ENCODE data around the gene DUXB.
A peak's percentile ranks its signal among the peaks of the same experiment; 100 is the strongest.

Gene DUXB

GRCh38 chr16:75653922-75654321 is 47.3 kb downstream of the DUXB start:
- in situ Hi-C loops (cut with HindIII; ENCODE audit: low sequenced_read_pairs), result no loop called here
- TF ChIP-seq CTCF (IDR thresholded peaks at IDR 0.05; ENCODE audit: low read depth, low read length, missing control alignments), result no peak
- no peak for DNase-seq (ENCODE audit: low read depth)
- no peak overlapping the region for H3K4me3 ChIP-seq (ENCODE audit: low read depth, low read length)

GRCh38 chr16:75648265-75649076 is 52.8 kb downstream of the DUXB start:
- TF ChIP-seq CTCF (IDR thresholded peaks at IDR 0.05; ENCODE audit: low read depth, low read length, missing control alignments), result no peak
- in situ Hi-C loops (cut with HindIII; ENCODE audit: low sequenced_read_pairs), result loop anchor here (5.0 kb wide), 1 partner anchor 104 kb away; no protein-coding TSS in a partner anchor
- peak overlapping the region; percentile 86 for H3K4me3 ChIP-seq (ENCODE audit: low read depth, low read length)
- DNase-seq (ENCODE audit: low read depth), result peak; percentile 49

GRCh38 chr16:75647492-75648264 is 53.6 kb downstream of the DUXB start, which contains the start of the genes KARS1 and TERF2IP:
Gene KARS1 (minus strand): TSS chr16:75647665. CDS start chr16:75647639, 26 bp downstream.
Gene TERF2IP (plus strand): TSS chr16:75647773. CDS start chr16:75647883, 110 bp downstream.
- in situ Hi-C loops (cut with HindIII; ENCODE audit: low sequenced_read_pairs), result loop anchor here (5.0 kb wide), 1 partner anchor 105 kb away; no protein-coding TSS in a partner anchor
- no peak for TF ChIP-seq CTCF (IDR thresholded peaks at IDR 0.05; ENCODE audit: low read depth, low read length, missing control alignments)
- DNase-seq (ENCODE audit: low read depth), result peak; percentile 77
- H3K4me3 ChIP-seq (ENCODE audit: low read depth, low read length), result peak within 1 kb of the TSS; percentile 86

- no peak for DNase-seq (ENCODE audit: low read depth)
- no peak for TF ChIP-seq CTCF (IDR thresholded peaks at IDR 0.05; ENCODE audit: low read depth, low read length, missing control alignments)
- in situ Hi-C loops (cut with HindIII; ENCODE audit: low sequenced_read_pairs), result loop anchor here (5.0 kb wide), 1 partner anchor 105 kb away; no protein-coding TSS in a partner anchor
These were observed 54.2 kb downstream of the DUXB start for GRCh38 chr16:75647112-75647491.

GRCh38 chr16:75644240-75645012 is 56.8 kb downstream of the DUXB start:
- H3K4me3 ChIP-seq (ENCODE audit: low read depth, low read length), result no peak overlapping the region
- no peak for TF ChIP-seq CTCF (IDR thresholded peaks at IDR 0.05; ENCODE audit: low read depth, low read length, missing control alignments)
- in situ Hi-C loops (cut with HindIII; ENCODE audit: low sequenced_read_pairs), result loop anchor here (5.0 kb wide), 1 partner anchor 108 kb away; no protein-coding TSS in a partner anchor
- DNase-seq (ENCODE audit: low read depth), result no peak

More at GRCh38 chr16:75647112-75647491, 54.2 kb downstream of the DUXB start:
- peak overlapping the region; percentile 86 for H3K4me3 ChIP-seq (ENCODE audit: low read depth, low read length)

Measured in astrocyte of the cerebellum (primary cell).